ENCODE measurements around the gene ITPK1.

ITPK1 gene

DNA sequence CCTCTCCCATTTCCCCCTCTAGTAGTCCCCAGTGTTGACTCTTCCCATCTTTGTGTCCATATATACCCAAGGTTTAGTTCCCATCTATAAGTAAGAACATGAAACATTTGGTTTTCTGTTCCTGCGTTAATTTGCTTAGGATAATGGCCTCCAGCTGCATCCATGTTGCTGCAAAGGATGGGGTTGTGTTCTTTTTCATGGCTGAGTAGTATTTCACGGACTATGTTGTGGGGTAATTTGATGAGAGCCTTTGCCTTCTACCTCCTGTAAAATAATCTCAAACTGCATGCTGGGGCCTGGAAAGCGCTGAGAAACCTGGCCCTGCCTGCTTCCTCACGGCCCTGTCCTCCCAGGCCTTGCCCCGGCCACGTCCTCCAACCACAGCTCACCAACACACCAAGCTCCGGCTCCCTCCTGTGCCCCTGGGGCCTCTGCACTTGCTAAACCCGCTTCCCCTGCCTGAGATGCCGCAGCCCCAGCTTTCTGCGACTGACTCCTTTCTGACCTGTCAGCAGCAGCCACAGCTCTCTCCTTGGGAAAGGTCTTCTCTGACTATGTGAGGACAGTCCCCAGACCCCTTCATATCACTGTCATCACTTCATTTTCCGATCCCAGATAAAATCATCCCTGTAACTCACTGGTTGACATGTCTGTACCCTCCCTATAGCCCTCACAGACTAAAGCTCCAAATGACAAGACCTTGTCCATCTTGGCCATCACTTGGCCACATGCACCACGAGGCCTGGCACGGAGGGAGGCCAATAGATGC is 19.8 kb downstream of the ITPK1 start:
- no peak for DNase-seq (ENCODE audit: low read depth)
- no peak overlapping the region for H3K4me3 ChIP-seq (ENCODE audit: low read depth, low read length)
- TF ChIP-seq, protein P1, sequence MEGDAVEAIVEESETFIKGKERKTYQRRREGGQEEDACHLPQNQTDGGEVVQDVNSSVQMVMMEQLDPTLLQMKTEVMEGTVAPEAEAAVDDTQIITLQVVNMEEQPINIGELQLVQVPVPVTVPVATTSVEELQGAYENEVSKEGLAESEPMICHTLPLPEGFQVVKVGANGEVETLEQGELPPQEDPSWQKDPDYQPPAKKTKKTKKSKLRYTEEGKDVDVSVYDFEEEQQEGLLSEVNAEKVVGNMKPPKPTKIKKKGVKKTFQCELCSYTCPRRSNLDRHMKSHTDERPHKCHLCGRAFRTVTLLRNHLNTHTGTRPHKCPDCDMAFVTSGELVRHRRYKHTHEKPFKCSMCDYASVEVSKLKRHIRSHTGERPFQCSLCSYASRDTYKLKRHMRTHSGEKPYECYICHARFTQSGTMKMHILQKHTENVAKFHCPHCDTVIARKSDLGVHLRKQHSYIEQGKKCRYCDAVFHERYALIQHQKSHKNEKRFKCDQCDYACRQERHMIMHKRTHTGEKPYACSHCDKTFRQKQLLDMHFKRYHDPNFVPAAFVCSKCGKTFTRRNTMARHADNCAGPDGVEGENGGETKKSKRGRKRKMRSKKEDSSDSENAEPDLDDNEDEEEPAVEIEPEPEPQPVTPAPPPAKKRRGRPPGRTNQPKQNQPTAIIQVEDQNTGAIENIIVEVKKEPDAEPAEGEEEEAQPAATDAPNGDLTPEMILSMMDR (IDR thresholded peaks at IDR 0.05; ENCODE audit: insufficient read depth, low read depth, low read length, missing control alignments): no peak

DNA sequence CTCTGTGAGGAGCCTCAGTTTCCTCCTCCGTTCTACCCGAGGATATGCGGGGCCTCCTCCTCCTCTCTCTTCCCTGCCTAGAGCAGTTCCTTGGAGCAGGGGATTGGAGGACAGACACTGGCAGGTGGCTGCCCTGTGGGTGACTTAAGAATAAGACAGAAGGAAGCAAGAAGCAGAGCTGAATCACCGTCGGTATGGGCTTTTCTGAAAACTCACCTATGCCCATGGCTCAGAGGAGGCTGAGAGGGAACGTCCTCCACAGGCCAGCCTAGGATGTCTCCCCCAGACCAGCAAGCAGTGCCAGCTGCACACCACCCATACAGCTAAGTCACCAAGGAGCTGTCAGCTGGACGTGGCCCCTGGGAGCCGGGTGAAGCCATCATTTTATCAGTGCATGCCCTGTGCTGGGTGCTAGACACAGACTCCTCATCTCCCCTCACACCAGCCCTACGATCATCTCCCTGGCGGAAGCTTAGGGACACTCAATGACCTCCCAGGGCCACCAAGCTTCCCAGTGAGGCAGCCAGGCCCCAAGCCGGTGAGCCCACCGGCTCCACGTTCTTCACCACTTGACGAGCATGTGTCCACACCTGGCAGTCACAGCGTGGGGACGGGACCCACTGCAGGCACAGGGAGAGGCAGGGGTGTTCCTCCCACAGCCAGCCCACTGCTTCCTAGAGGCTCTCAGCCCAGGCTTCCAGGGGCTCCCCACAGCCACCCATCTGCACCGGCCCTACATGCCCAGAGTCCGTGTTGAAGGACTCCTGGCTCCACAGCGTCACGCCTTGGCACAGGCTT is 21.4 kb downstream of the ITPK1 start:
- no peak for DNase-seq (ENCODE audit: low read depth)
- TF ChIP-seq, protein P1 (IDR thresholded peaks at IDR 0.05; ENCODE audit: insufficient read depth, low read depth, low read length, missing control alignments): no peak
- no peak overlapping the region for H3K4me3 ChIP-seq (ENCODE audit: low read depth, low read length)

DNA sequence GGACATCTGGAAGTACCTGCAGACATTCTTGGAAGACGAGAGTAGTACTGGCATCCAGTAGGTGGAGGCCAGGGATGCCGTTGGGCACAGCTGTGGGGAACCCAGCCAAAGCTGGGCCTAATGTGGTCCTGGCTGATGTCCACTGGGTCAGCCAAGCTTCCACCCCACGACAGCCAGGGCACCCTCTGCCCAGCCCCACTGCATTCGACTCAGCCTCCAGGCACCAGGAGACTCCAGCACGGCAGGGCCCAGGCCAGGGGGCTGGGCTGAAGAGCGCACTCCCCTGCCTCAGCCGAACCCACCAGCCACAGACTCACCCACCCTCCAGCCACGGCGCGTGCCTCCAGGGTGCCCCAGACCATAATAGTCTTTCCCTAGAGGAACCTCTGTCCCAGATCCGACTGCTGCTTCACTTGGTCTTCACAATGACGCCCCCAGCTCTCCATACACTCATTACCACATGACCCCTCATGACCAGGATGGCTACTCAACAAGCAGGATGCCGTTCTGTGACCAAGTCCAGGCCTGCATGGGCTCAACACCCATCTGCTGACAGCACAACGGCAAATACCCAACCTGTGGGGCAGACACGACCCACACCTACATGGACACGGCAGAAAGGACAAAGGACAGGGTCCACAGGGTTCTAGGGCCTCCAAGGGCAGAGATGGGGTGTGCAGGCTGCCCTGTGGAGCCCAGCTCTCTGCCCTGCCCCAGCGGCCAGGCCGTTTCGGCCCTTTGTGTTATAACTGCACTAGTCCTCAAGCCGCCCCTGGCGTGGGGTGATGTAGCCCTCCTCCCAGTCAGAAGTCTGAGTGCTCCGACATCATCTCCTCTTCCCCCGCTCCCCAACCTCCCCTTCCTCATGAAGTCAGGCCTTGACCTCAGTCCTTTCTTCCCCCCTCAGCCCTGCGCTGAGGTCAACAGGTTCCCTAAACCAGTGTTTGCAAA is 22.8 kb downstream of the ITPK1 start:
- TF ChIP-seq, protein P1 (IDR thresholded peaks at IDR 0.05; ENCODE audit: insufficient read depth, low read depth, low read length, missing control alignments): no peak
- DNase-seq (ENCODE audit: low read depth): no peak
- no peak overlapping the region for H3K4me3 ChIP-seq (ENCODE audit: low read depth, low read length)

DNA sequence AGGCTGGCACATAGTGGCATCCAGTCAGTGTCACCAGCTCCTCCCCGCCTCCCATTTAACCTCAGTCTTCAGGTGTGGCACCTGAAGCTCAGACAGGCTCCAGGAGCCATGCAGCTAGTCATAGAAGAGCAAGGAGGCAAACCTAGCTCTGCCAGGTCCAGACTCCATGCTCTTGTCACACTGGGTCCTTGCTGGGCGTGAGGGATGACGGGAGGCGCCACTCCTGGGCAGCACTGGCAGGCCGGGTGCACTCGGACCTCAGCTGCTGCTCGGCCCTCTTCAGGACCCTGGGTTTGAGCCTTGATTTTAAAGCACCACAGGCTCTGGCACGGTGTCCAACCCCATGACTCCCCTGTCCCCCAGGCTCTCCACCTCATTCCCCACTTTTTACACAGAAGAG is 24.1 kb downstream of the ITPK1 start:
- DNase-seq (ENCODE audit: low read depth): no peak
- H3K4me3 ChIP-seq (ENCODE audit: low read depth, low read length): no peak overlapping the region
- TF ChIP-seq, protein P1 (IDR thresholded peaks at IDR 0.05; ENCODE audit: insufficient read depth, low read depth, low read length, missing control alignments): no peak

DNA sequence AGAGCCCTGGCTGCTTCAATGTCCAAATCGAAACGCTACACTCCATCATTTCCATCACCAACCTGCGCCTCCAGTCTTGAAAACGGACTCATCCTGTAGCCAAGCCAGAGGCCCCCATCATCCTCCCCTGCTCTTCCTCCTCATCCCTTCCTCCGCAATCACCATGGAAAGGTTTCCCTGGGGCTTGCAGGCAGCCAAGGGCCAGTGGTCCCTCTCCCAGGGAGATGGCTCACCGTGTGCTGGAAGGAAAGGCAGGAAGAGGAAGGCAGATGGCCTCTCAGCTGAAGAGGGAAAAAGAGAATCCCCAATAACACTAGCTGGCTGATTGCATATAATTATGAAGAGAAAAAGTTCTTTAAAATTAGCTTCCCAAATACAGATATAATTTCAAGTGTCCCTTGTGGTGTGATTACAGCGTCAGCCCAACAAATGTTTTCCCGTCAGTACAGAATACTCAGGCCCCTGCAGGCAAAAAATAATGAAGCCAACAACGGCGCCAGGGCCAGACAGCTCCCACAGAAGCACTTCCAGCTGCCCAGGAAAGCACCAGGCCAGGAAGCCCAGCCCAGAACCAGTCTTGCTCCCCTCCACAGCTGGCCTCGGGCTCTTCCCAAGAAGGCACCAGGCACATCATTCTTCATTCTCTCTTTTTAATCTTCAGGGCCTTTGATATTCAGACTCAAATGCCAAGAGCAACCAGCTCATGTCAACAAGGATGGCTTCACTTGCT is 24.7 kb downstream of the ITPK1 start:
- DNase-seq (ENCODE audit: low read depth): no peak
- TF ChIP-seq, protein P1 (IDR thresholded peaks at IDR 0.05; ENCODE audit: insufficient read depth, low read depth, low read length, missing control alignments): no peak
- no peak overlapping the region for H3K4me3 ChIP-seq (ENCODE audit: low read depth, low read length)

All from GM12865 (cell line).